B cell (primary cell): ENCODE results near the gene SMIM12. TPM values are rescaled to one million over a fixed set of nuclear protein-coding genes. Genes with fewer than 3 reads are reported as not detected.

Source experiments
- ATAC-seq: fragments of 200-7000 bp; cut with Tn5 transposase; one replicate; pipeline ENCODE4 v1.10.0; 2021; ENCODE audit warnings: low read depth, mild to moderate bottlenecking, moderate number of reproducible peaks, moderate library complexity
- CTCF ChIA-PET: fragments of 350-600 bp; sonication (Branson Sonifier 250); formaldehyde crosslinking; loops from one replicate; lab custom pipeline; 2021; ENCODE audit warnings: antibody characterized with exemption, inconsistent platforms; lab: Charles Lee
- POLR2A ChIA-PET: fragments of 350-600 bp; sonication (Branson Sonifier 250); formaldehyde crosslinking; loops from one replicate; lab custom pipeline; 2021; ENCODE audit warnings: antibody characterized with exemption; lab: Charles Lee
- DNase-seq: peaks from one replicate; pipeline ENCODE4 v3.0.0; 2013
- H2AFZ ChIP-seq: 2 replicates; pipeline ENCODE4 v1.6.1; 2012; ENCODE audit warnings: mild to moderate bottlenecking, low read depth, low read length; ENCODE audit not compliant: insufficient read depth, poor library complexity, severe bottlenecking
- H3K27ac ChIP-seq, 2 donors: 1 replicate in 1 of 2; 2 replicates in 1 of 2; pipeline ENCODE4 v1.5.1; 2012 to 2013; ENCODE audit warnings: low read length in 2 of 2, mild to moderate bottlenecking in 2 of 2, moderate library complexity in 1 of 2
- H3K27me3 ChIP-seq, 4 experiments: fragments of 200-600 bp in 1 of 4; sonication (generic) in 1 of 4; replicated peaks in 1 of 4; 1 replicate in 2 of 4; 2 replicates in 2 of 4; pipeline versions ENCODE4 v1.6.1 to v1.7.0; 2013 to 2016; ENCODE audit warnings: low read length in 3 of 4, mild to moderate bottlenecking in 2 of 4, mixed read lengths in 1 of 4, moderate library complexity in 1 of 4; ENCODE audit not compliant: insufficient read depth in 4 of 4, control insufficient read depth in 3 of 4; ENCODE audit errors: control extremely low read depth in 1 of 4
- H3K36me3 ChIP-seq, 2 experiments: replicated peaks in 1 of 2; 1 replicate in 1 of 2; 2 replicates in 1 of 2; pipeline versions ENCODE4 v1.6.1 to v1.7.1; 2013; ENCODE audit warnings: low read length in 1 of 2; ENCODE audit not compliant: insufficient read depth in 2 of 2, control insufficient read depth in 1 of 2; ENCODE audit errors: control extremely low read depth in 1 of 2, extremely low read depth in 1 of 2
- H3K4me1 ChIP-seq, 2 donors: fragments of 200-600 bp in 1 of 2; sonication (generic) in 1 of 2; 1 replicate in 1 of 2; 2 replicates in 1 of 2; pipeline versions ENCODE4 v1.5.1 to v1.6.1; 2013 to 2017; ENCODE audit warnings: low read length in 2 of 2; ENCODE audit not compliant: control insufficient read depth in 2 of 2, insufficient read depth in 2 of 2
- H3K4me2 ChIP-seq: replicated peaks from 2 replicates; pipeline ENCODE3; 2012; ENCODE audit warnings: mild to moderate bottlenecking, low read depth, low read length; ENCODE audit not compliant: poor library complexity, severe bottlenecking
- H3K4me3 ChIP-seq, 5 experiments: fragments of 200-600 bp in 1 of 5; sonication (generic) in 1 of 5; 1 replicate in 3 of 5; 2 replicates in 2 of 5; pipeline versions ENCODE4 v1.5.1 to v1.7.0; 2011 to 2016; ENCODE audit warnings: low read length in 4 of 5, mild to moderate bottlenecking in 4 of 5, low read depth in 2 of 5, control low read depth in 1 of 5, moderate library complexity in 1 of 5; ENCODE audit not compliant: insufficient read depth in 1 of 5; ENCODE audit errors: control extremely low read depth in 1 of 5, extremely low read depth in 1 of 5
- H3K79me2 ChIP-seq: fragments of 200-600 bp; sonication (generic); one replicate; pipeline ENCODE4 v1.6.0; 2016; ENCODE audit warnings: low read length; ENCODE audit not compliant: control insufficient read depth, insufficient read depth
- H3K9ac ChIP-seq: fragments of 200-600 bp; sonication (generic); 2 replicates; pipeline ENCODE4 v1.6.1; 2017; ENCODE audit warnings: mild to moderate bottlenecking, low read length, moderate library complexity
- H3K9me3 ChIP-seq, 3 donors: one replicate each; pipeline versions ENCODE4 v1.6.1 to v1.7.1; 2013; ENCODE audit warnings: low read length in 2 of 3; ENCODE audit not compliant: control insufficient read depth in 2 of 3, insufficient read depth in 1 of 3; ENCODE audit errors: control extremely low read depth in 1 of 3
- H4K20me1 ChIP-seq: 2 replicates; pipeline ENCODE4 v1.6.0; 2012; ENCODE audit warnings: mild to moderate bottlenecking, low read length; ENCODE audit not compliant: insufficient read depth, control insufficient read depth, poor library complexity, severe bottlenecking
- H3K27ac Mint-ChIP-seq: one replicate; pipeline ENCODE4 v1.8.0; 2021; ENCODE audit warnings: mixed read lengths
- H3K27me3 Mint-ChIP-seq: one replicate; pipeline ENCODE4 v1.8.0; 2021; ENCODE audit warnings: mixed read lengths
- H3K4me1 Mint-ChIP-seq: one replicate; pipeline ENCODE4 v1.8.0; 2021; ENCODE audit warnings: mixed read lengths
- H3K4me3 Mint-ChIP-seq: one replicate; pipeline ENCODE4 v1.8.0; 2021; ENCODE audit warnings: mixed read lengths
- H3K9me3 Mint-ChIP-seq: one replicate; pipeline ENCODE4 v1.8.0; 2022; ENCODE audit warnings: mixed read lengths; ENCODE audit not compliant: insufficient read depth
- CTCF ChIP-seq: fragments of 200-600 bp; IDR thresholded peaks from one replicate; pipeline ENCODE4 v1.8.0; 2022; ENCODE audit warnings: antibody characterized with exemption, mild to moderate bottlenecking
- EZH2 ChIP-seq: IDR thresholded peaks from 2 replicates; pipeline ENCODE4 v1.6.1; 2012; ENCODE audit warnings: borderline replicate concordance, low read depth, mild to moderate bottlenecking, moderate library complexity, low read length; ENCODE audit not compliant: insufficient read depth, poor library complexity, severe bottlenecking
- WGBS: methylation state at CpG from one replicate; pipeline ENCODE4 v1.1.5; 2013; ENCODE audit warnings: missing lambda C conversion rate; ENCODE audit not compliant: insufficient coverage; 5-methylcytosine and 5-hydroxymethylcytosine counted together
- intact Hi-C: fragments of 100-400 bp; cut with micrococcal nuclease; formaldehyde crosslinking; loops from one replicate; pipeline ENCODE4 v1.10.0; 2022
- polyA plus RNA-seq: library from polyadenylated mRNA; depleted of rRNA; stranded (reverse); fragments of >200 nt; gene quantifications from 2 replicates; pipeline ENCODE4 v1.2.3, GENCODE V29; 2012
- total RNA-seq, 2 donors: library from RNA; stranded (reverse); fragments of 120-200 nt in 1 of 2; gene quantifications; 1 replicate in 1 of 2; 2 replicates in 1 of 2; pipeline versions ENCODE4 v1.2.3 to v1.2.4, GENCODE V29; 2013 to 2022

SMIM12 gene
- total and polyA plus RNA-seq, 2 donors (not counting 1 experiment from before 2014, with no cell fraction given): 26.2 to 33.1 TPM

- Histone ChIP-seq H3K4me2 (no peak overlapping the region), H4K20me1 (peaks cover 27% of the 10 kb centered on the region), H3K4me1 (no peaks in the 10 kb centered on the region), H3K4me3 (no peak overlapping the region), H3K36me3 (peaks cover 0 to 7% of the 10 kb centered on the region in 2 experiments), H3K9me3 (no peaks in the 10 kb centered on the region), H3K27me3 (no peaks in the 10 kb centered on the region), H3K9ac (no peak overlapping the region), H3K27ac (no peak overlapping the region), H2AFZ (no peak overlapping the region), H3K79me2 (peaks cover 28% of the 10 kb centered on the region)
- Mint-ChIP-seq H3K9me3 (no peaks in the 10 kb centered on the region), H3K4me1 (no peaks in the 10 kb centered on the region), H3K27me3 (no peaks in the 10 kb centered on the region), H3K4me3 (no peak overlapping the region), H3K27ac (no peak overlapping the region)
- ChIA-PET POLR2A (no interaction called here), CTCF (interaction anchor here (1.6 kb wide), 1 partner anchor 11 kb away, joined by 3 read pairs; no protein-coding TSS in a partner anchor)
- ATAC-seq (no peak), DNase-seq (no peak)
- intact Hi-C loops: no loop called here
- WGBS: 80% methylated on average over 3 of the region's 4 CpGs
- no peak for TF ChIP-seq CTCF
- no peak for TF ChIP-seq EZH2
Measured at GRCh38 chr1:34842952-34843371, 16.6 kb downstream of the SMIM12 start.

- TF ChIP-seq EZH2: no peak
- TF ChIP-seq CTCF: no peak
- H3K36me3 ChIP-seq: peaks cover 0 to 2% of the 10 kb centered on the region in 2 experiments
- H3K27me3 ChIP-seq: no peaks in the 10 kb centered on the region
- no peak overlapping the region for H3K9ac ChIP-seq
- ChIA-PET CTCF (no interaction called here), POLR2A (no interaction called here)
- H3K4me1 ChIP-seq: no peaks in the 10 kb centered on the region
- H3K9me3 ChIP-seq: no peaks in the 10 kb centered on the region
- H3K79me2 ChIP-seq: peaks cover 19% of the 10 kb centered on the region
- H2AFZ ChIP-seq: no peak overlapping the region
- H4K20me1 ChIP-seq: peaks cover 19% of the 10 kb centered on the region
- 88% methylated on average over 1 of the region's 3 CpGs for WGBS
- Mint-ChIP-seq H3K4me1 (no peaks in the 10 kb centered on the region), H3K9me3 (no peaks in the 10 kb centered on the region), H3K4me3 (no peak overlapping the region), H3K27me3 (no peaks in the 10 kb centered on the region), H3K27ac (no peak overlapping the region)
- intact Hi-C loops: no loop called here
- no peak overlapping the region for H3K4me2 ChIP-seq
- no peak for DNase-seq
- H3K27ac ChIP-seq: no peak overlapping the region
- ATAC-seq: no peak
- no peak overlapping the region for H3K4me3 ChIP-seq
Measured at GRCh38 chr1:34842073-34842472, 17.5 kb downstream of the SMIM12 start.
